Muscle layer of colon (tissue), 2 donors: Measurements from ENCODE around the gene ZMYM4.

Experiments used
- H3K27ac ChIP-seq: one replicate; pipeline ENCODE4 v1.7.0; 2013; ENCODE audit warnings: low read depth, mild to moderate bottlenecking, low read length, moderate library complexity
- H3K27me3 ChIP-seq, 2 donors: one replicate each; pipeline ENCODE4 v1.7.0; 2013; ENCODE audit warnings: low read length in 2 of 2, mild to moderate bottlenecking in 2 of 2; ENCODE audit not compliant: insufficient read depth in 2 of 2, control insufficient read depth in 1 of 2
- H3K36me3 ChIP-seq: one replicate; pipeline ENCODE4 v1.7.0; 2013; ENCODE audit warnings: mild to moderate bottlenecking, low read length; ENCODE audit not compliant: insufficient read depth
- H3K4me1 ChIP-seq: one replicate; pipeline ENCODE4 v1.7.0; 2013; ENCODE audit warnings: mild to moderate bottlenecking, low read length; ENCODE audit not compliant: insufficient read depth
- H3K4me3 ChIP-seq, 2 donors: one replicate each; pipeline ENCODE4 v1.7.0; 2013; ENCODE audit warnings: low read length in 2 of 2, low read depth in 1 of 2, mild to moderate bottlenecking in 1 of 2, moderate library complexity in 1 of 2
- H3K9ac ChIP-seq: one replicate; pipeline ENCODE4 v1.7.0; 2013; ENCODE audit warnings: low read length
- H3K9me3 ChIP-seq: one replicate; pipeline ENCODE4 v1.7.0; 2013; ENCODE audit warnings: mild to moderate bottlenecking, low read length
- donor health status: abdominal sarcoma.
- donor health status: Adenocarcinoma of cecum.

ZMYM4 gene

GRCh38 chr1:35442734-35443133, 174.2 kb downstream of the ZMYM4 start:
- Histone ChIP-seq H3K4me1 (no peaks in the 10 kb centered on the region), H3K9ac (no peak overlapping the region), H3K9me3 (no peaks in the 10 kb centered on the region), H3K27ac (no peak overlapping the region), H3K27me3 (no peaks in the 10 kb centered on the region), H3K36me3 (peaks cover 78% of the 10 kb centered on the region), H3K4me3 (no peak overlapping the region)

- Histone ChIP-seq H3K4me3 (no peak overlapping the region), H3K4me1 (no peaks in the 10 kb centered on the region), H3K9ac (no peak overlapping the region), H3K36me3 (peaks cover 78% of the 10 kb centered on the region), H3K9me3 (no peaks in the 10 kb centered on the region), H3K27me3 (no peaks in the 10 kb centered on the region), H3K27ac (no peak overlapping the region)
These were observed 175.4 kb downstream of the ZMYM4 start for GRCh38 chr1:35443768-35444518.

- no peak overlapping the region for H3K9ac ChIP-seq
- H3K36me3 ChIP-seq = peaks cover 77% of the 10 kb centered on the region
- H3K27ac ChIP-seq = no peak overlapping the region
- no peaks in the 10 kb centered on the region for H3K9me3 ChIP-seq
- no peak overlapping the region for H3K4me3 ChIP-seq
- H3K4me1 ChIP-seq = no peaks in the 10 kb centered on the region
- no peaks in the 10 kb centered on the region for H3K27me3 ChIP-seq
These were observed 175.9 kb downstream of the ZMYM4 start for GRCh38 chr1:35444519-35444774.

GRCh38 chr1:35447278-35447677, 178.8 kb downstream of the ZMYM4 start:
- H3K9me3 ChIP-seq = no peaks in the 10 kb centered on the region
- H3K4me1 ChIP-seq = peaks cover 16% of the 10 kb centered on the region
- no peaks in the 10 kb centered on the region for H3K27me3 ChIP-seq
- H3K4me3 ChIP-seq = no peak overlapping the region
- H3K9ac ChIP-seq = no peak overlapping the region
- H3K36me3 ChIP-seq = peaks cover 60% of the 10 kb centered on the region
- H3K27ac ChIP-seq = no peak overlapping the region

- Histone ChIP-seq H3K4me1 (peaks cover 25% of the 10 kb centered on the region), H3K4me3 (no peak overlapping the region), H3K9me3 (no peaks in the 10 kb centered on the region), H3K9ac (no peak overlapping the region), H3K27me3 (no peaks in the 10 kb centered on the region), H3K36me3 (peaks cover 52% of the 10 kb centered on the region), H3K27ac (no peak overlapping the region)
These were observed 179.9 kb downstream of the ZMYM4 start for GRCh38 chr1:35448344-35448801.

GRCh38 chr1:35449334-35450008, 181.0 kb downstream of the ZMYM4 start:
- Histone ChIP-seq H3K4me1 (peaks cover 25% of the 10 kb centered on the region), H3K36me3 (peaks cover 55% of the 10 kb centered on the region), H3K27me3 (no peaks in the 10 kb centered on the region), H3K9me3 (no peaks in the 10 kb centered on the region), H3K9ac (no peak overlapping the region), H3K27ac (no peak overlapping the region), H3K4me3 (no peak overlapping the region)

- peaks cover 48% of the 10 kb centered on the region for H3K36me3 ChIP-seq
- no peak overlapping the region for H3K9ac ChIP-seq
- no peaks in the 10 kb centered on the region for H3K27me3 ChIP-seq
- no peaks in the 10 kb centered on the region for H3K9me3 ChIP-seq
- H3K27ac ChIP-seq = no peak overlapping the region
- peaks cover 25% of the 10 kb centered on the region for H3K4me1 ChIP-seq
- no peak overlapping the region for H3K4me3 ChIP-seq
These were observed 182.6 kb downstream of the ZMYM4 start for GRCh38 chr1:35451125-35451528.

- no peak overlapping the region for H3K4me3 ChIP-seq
- H3K27me3 ChIP-seq = no peaks in the 10 kb centered on the region
- H3K36me3 ChIP-seq = peaks cover 43% of the 10 kb centered on the region
- no peak overlapping the region for H3K9ac ChIP-seq
- peak overlapping the region; percentile 62 for H3K27ac ChIP-seq
- H3K4me1 ChIP-seq = peaks cover 25% of the 10 kb centered on the region
- H3K9me3 ChIP-seq = no peaks in the 10 kb centered on the region
These were observed 183.7 kb downstream of the ZMYM4 start for GRCh38 chr1:35452106-35452774.

GRCh38 chr1:35453031-35453430, 184.5 kb downstream of the ZMYM4 start:
- Histone ChIP-seq H3K9me3 (no peaks in the 10 kb centered on the region), H3K4me3 (no peak overlapping the region), H3K36me3 (peaks cover 39% of the 10 kb centered on the region), H3K27me3 (no peaks in the 10 kb centered on the region), H3K9ac (no peak overlapping the region), H3K27ac (no peak overlapping the region), H3K4me1 (peaks cover 25% of the 10 kb centered on the region)

GRCh38 chr1:35454176-35454575, 185.7 kb downstream of the ZMYM4 start:
- Histone ChIP-seq H3K27me3 (no peaks in the 10 kb centered on the region), H3K9me3 (no peaks in the 10 kb centered on the region), H3K9ac (no peak overlapping the region), H3K4me3 (no peak overlapping the region), H3K36me3 (peaks cover 35% of the 10 kb centered on the region), H3K27ac (no peak overlapping the region), H3K4me1 (peaks cover 25% of the 10 kb centered on the region)

- Histone ChIP-seq H3K36me3 (peaks cover 31% of the 10 kb centered on the region), H3K9me3 (no peaks in the 10 kb centered on the region), H3K9ac (no peak overlapping the region), H3K27ac (no peak overlapping the region), H3K27me3 (no peaks in the 10 kb centered on the region), H3K4me3 (no peak overlapping the region), H3K4me1 (peaks cover 25% of the 10 kb centered on the region)
These were observed 186.1 kb downstream of the ZMYM4 start for GRCh38 chr1:35454616-35455015.
